ENCODE data around the gene DHTKD1. TPM values are rescaled to one million over a fixed set of nuclear protein-coding genes. Genes with fewer than 3 reads are reported as not detected.

The DHTKD1 gene
- total RNA-seq, 1 experiment from 2014 or later = 20.6 TPM

MicroRNAs within 50 kb of the gene (microRNA counts, 767-probe panel; counts per million panel counts)
- microRNA hsa-miR-548ak = not detected

Small RNAs within 50 kb of the gene (microRNA-seq; reads per million reads assigned to microRNA genes)
- gene MIR548AK (ENCODE audit: borderline number of aligned reads) = not detected

Other genes starting within 250 kb of the DHTKD1 start
- 46.2 TPM for gene PROSER2, start 245.6 kb upstream of the DHTKD1 start, total RNA-seq (2021; ENCODE audit: unreplicated experiment)
- 27.3 TPM for gene UPF2, start 26.1 kb upstream of the DHTKD1 start, total RNA-seq (2021; ENCODE audit: unreplicated experiment)
- gene SEC61A2, start 60.7 kb downstream of the DHTKD1 start, total RNA-seq (2021; ENCODE audit: unreplicated experiment) = 10.0 TPM
- gene NUDT5, start 126.9 kb downstream of the DHTKD1 start, total RNA-seq (2021; ENCODE audit: unreplicated experiment) = 101 TPM
- 132 TPM for gene CDC123, start 127.2 kb downstream of the DHTKD1 start, total RNA-seq (2021; ENCODE audit: unreplicated experiment)

All from HCT116 (cell line).